ENCODE results near the gene BSPRY. TPM values are rescaled to one million over a fixed set of nuclear protein-coding genes. Genes with fewer than 3 reads are reported as not detected.

Gene BSPRY
- total and polyA plus RNA-seq, 2 of the 13 experiments (the other 11 are each of a cell fraction or from before 2014, with no cell fraction given): 0.09 to 0.26 TPM

DNA sequence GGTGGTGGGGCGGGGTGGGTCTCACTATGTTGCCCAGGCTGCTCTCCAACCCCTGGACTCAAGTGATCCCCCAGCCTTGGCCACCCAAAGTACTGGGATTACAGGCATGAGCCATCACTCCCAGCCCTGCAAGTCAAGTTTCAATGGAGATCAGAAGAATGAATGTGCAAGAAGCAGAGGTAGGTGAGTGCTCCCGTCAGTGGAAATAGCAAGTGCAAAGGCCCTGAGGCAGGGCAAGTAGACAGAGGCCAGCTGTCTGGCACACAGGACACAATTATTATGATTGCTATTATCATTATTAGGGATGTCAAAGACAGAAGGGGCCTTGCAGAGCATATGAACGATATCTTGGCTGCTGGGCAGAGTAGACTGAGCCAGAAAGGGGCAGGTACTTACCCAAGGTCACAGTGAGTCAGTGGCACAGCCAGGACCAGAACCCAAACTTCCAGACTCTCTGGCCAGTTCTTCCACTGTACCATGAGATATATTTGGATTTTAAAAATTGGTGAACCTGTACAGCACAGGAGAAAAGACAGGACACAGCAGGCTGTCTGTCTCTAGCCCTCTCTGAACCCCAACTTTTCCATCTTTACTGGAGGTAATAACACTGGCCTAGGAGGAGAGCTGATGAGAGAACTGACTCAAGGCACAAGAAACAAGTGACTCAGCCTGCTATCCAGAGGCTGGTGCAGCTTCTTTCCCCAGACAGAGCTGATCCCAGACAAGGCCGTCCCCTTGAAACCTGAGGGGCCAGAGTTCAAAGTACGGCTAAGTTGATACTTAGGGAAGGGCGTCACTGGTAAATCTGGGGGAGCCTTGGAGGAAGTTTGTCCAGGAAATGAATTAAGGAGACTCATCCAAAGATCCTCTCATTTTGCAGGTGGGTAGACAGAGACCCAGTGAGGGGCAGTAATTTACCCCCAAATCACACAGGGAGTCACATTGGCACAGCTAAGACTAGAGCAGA is 26.0 kb downstream of the BSPRY start (continued):
- TF ChIP-seq GATAD1 (CRISPR knock-in tag; IDR thresholded peaks at IDR 0.05) (no peak), ZSCAN20 (CRISPR knock-in tag; IDR thresholded peaks at IDR 0.05; ENCODE audit: borderline replicate concordance) (no peak), ZMYM3 (CRISPR knock-in tag; IDR thresholded peaks at IDR 0.05) (peak; percentile 48; the same call in 1 of the 2 replicates), HNF4A (CRISPR knock-in tag; IDR thresholded peaks at IDR 0.05) (peak; percentile 48), ZNF552 (CRISPR knock-in tag; IDR thresholded peaks at IDR 0.05; ENCODE audit: borderline replicate concordance) (no peak), HIVEP1 (CRISPR knock-in tag; IDR thresholded peaks at IDR 0.05) (no peak), PAF1 (CRISPR knock-in tag; IDR thresholded peaks at IDR 0.05) (no peak), TRIM24 (CRISPR knock-in tag; IDR thresholded peaks at IDR 0.05) (no peak), ZNF83 (CRISPR knock-in tag; IDR thresholded peaks at IDR 0.05; ENCODE audit: borderline replicate concordance) (no peak), NR2F2 (IDR thresholded peaks at IDR 0.05; ENCODE audit: borderline replicate concordance, low read depth) (no peak), MLXIP (CRISPR knock-in tag; IDR thresholded peaks at IDR 0.05; ENCODE audit: borderline replicate concordance) (no peak), ZNF296 (CRISPR knock-in tag; conservative IDR thresholded peaks at IDR 0.05) (no peak), NFATC3 (CRISPR knock-in tag; IDR thresholded peaks at IDR 0.05) (no peak), NFYB (CRISPR knock-in tag; IDR thresholded peaks at IDR 0.05) (no peak), ZNF879 (CRISPR knock-in tag; IDR thresholded peaks at IDR 0.05) (no peak), PTBP1 (IDR thresholded peaks at IDR 0.05; ENCODE audit: low read depth, low read length, poor library complexity, severe bottlenecking) (no peak), NRL (CRISPR knock-in tag; IDR thresholded peaks at IDR 0.05; ENCODE audit: borderline replicate concordance) (no peak), PRDM10 (CRISPR knock-in tag; IDR thresholded peaks at IDR 0.05; ENCODE audit: low read depth) (no peak), ZNF790 (CRISPR knock-in tag; IDR thresholded peaks at IDR 0.05; ENCODE audit: borderline replicate concordance) (no peak; the same call in 1 of the 2 replicates), TP53 (CRISPR knock-in tag; conservative IDR thresholded peaks at IDR 0.05) (no peak), THYN1 (CRISPR knock-in tag; IDR thresholded peaks at IDR 0.05; ENCODE audit: borderline replicate concordance, low read depth) (no peak)
- TF ChIP-seq, protein P1, sequence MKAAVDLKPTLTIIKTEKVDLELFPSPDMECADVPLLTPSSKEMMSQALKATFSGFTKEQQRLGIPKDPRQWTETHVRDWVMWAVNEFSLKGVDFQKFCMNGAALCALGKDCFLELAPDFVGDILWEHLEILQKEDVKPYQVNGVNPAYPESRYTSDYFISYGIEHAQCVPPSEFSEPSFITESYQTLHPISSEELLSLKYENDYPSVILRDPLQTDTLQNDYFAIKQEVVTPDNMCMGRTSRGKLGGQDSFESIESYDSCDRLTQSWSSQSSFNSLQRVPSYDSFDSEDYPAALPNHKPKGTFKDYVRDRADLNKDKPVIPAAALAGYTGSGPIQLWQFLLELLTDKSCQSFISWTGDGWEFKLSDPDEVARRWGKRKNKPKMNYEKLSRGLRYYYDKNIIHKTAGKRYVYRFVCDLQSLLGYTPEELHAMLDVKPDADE (CRISPR knock-in tag; IDR thresholded peaks at IDR 0.05): 0 out of 2 replicates have a peak, but pooled peaks have one; percentile 2
